HEK293T (cell line): ENCODE data around the gene PAPPA.

Experiments
- ELF4 ChIP-seq: fragments of 450-650 bp; IDR thresholded peaks from 2 replicates; pipeline ENCODE4 v1.6.1; 2017; ENCODE audit warnings: antibody characterized with exemption
- FOXA1 ChIP-seq: fragments of 450-650 bp; IDR thresholded peaks from 2 replicates; pipeline ENCODE4 v1.6.1; 2016; ENCODE audit warnings: mild to moderate bottlenecking
- L3MBTL2 ChIP-seq: fragments of 450-650 bp; conservative IDR thresholded peaks from 2 replicates; pipeline ENCODE4 v1.6.1; 2016; ENCODE audit warnings: mild to moderate bottlenecking
- SP1 ChIP-seq: fragments of 450-650 bp; IDR thresholded peaks from 2 replicates; pipeline ENCODE4 v1.6.1; 2017
- TF ChIP-seq, protein P1 (sequence below): fragments of 450-650 bp; IDR thresholded peaks from 2 replicates; pipeline ENCODE4 v1.6.1; 2016

DNA sequence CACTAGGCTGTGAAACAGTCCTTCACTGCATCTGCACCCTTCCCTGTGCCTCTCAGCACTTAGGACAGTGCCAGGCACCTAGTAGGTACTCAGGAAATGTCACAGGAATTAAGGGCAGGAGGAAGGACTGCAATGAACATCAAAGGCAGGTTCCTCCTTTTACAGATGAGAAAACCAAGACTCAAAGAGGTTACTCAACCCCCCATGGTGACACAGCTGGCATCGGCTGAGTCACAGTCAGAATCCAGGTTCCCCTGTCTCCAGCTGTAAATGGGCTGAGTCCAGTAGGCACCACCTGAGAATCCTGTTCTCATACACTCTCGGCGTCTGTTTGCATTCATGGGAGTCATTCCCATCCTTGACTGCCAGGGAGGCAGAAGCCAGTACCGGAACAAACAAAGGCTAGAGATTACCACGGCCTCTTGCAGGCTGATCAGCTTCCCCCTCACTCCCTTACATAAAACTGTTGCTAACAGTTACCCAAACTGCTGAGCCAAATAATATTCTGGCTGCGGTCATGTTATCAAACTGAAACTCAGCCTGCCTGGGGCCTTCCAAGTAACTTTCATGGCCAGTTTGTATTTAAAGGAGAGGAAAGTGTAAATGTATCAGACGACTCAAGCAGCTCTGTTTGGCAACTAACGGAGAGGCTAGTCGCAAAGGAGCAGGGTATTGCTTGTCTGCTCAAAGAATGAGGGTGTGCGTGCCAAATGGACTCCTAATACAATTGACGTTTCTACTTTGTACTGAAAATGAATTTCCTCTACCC lies 201.7 kb downstream of the PAPPA start:
- TF ChIP-seq, protein P1, sequence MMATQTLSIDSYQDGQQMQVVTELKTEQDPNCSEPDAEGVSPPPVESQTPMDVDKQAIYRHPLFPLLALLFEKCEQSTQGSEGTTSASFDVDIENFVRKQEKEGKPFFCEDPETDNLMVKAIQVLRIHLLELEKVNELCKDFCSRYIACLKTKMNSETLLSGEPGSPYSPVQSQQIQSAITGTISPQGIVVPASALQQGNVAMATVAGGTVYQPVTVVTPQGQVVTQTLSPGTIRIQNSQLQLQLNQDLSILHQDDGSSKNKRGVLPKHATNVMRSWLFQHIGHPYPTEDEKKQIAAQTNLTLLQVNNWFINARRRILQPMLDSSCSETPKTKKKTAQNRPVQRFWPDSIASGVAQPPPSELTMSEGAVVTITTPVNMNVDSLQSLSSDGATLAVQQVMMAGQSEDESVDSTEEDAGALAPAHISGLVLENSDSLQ, result no peak
- no peak for TF ChIP-seq SP1
- no peak for TF ChIP-seq L3MBTL2
- TF ChIP-seq FOXA1, result no peak
- no peak for TF ChIP-seq ELF4
